A549 treated with dexamethasone at 1 μM for 4 hours (cell line): ENCODE data around the gene ATL1. TPM values are rescaled to one million over a fixed set of nuclear protein-coding genes. Genes with fewer than 3 reads are reported as not detected.

Experiments
- total RNA-seq: library from RNA; stranded (reverse); fragments of 200-300 nt; extraction: Qiagen RNA extraction; gene quantifications from 5 replicates; pipeline ENCODE4 v1.2.3, GENCODE V29; 2022

The ATL1 gene
- 4.8 to 6.5 TPM (median 5.5 TPM) in 5 replicates for total RNA-seq

GRCh38 chr14:50559990-50560930 lies at the start of gene ATL1:
Gene ATL1 (plus strand): TSS chr14:50560145. CDS start chr14:50560266, 121 bp downstream.

GRCh38 chr14:50532502-50533240 lies 27.3 kb upstream of the ATL1 start, which contains the start of gene MAP4K5:
Gene MAP4K5 (minus strand): TSS chr14:50532569. CDS start chr14:50532049, 520 bp downstream.

GRCh38 chr14:50667996-50668825 lies 108.3 kb downstream of the ATL1 start, which contains the start of gene SAV1:
Gene SAV1 (minus strand): TSS chr14:50668306. CDS start chr14:50667967, 339 bp downstream.

Other genes with a start within 250 kb of the ATL1 start
- gene L2HGDH, start 247.9 kb upstream of the ATL1 start, total RNA-seq, result 9.2 to 11.9 TPM (median 10.1 TPM) in 5 replicates
- gene DMAC2L, start 247.8 kb upstream of the ATL1 start, total RNA-seq, result 10.0 to 13.4 TPM (median 11.2 TPM) in 5 replicates
- 8.9 to 15.7 TPM (median 10.2 TPM) in 5 replicates for gene CDKL1, start 163.3 kb upstream of the ATL1 start, total RNA-seq
- 27.3 to 39.1 TPM (median 33.4 TPM) in 5 replicates for gene MAP4K5, start 27.6 kb upstream of the ATL1 start, total RNA-seq
- gene SAV1, start 108.2 kb downstream of the ATL1 start, total RNA-seq, result 23.8 to 32.8 TPM (median 29.2 TPM) in 5 replicates